Sigmoid colon (tissue), 7 donors: ENCODE measurements around the gene DAZL. TPM values are rescaled to one million over a fixed set of nuclear protein-coding genes. Genes with fewer than 3 reads are reported as not detected.
A peak's percentile ranks its signal among the peaks of the same experiment; 100 is the strongest.

Source experiments
- DNase-seq: peaks from one replicate; pipeline ENCODE4 v3.0.0-alpha.2; 2019
- H3K27ac ChIP-seq, 4 donors: fragments of 200-600 bp; sonication (generic); one replicate each; pipeline ENCODE4 v1.5.1; 2016 to 2019; ENCODE audit warnings: mild to moderate bottlenecking in 1 of 4
- H3K27me3 ChIP-seq, 3 donors: fragments of 200-600 bp; sonication (generic); one replicate each; pipeline ENCODE4 v1.5.1; 2019; ENCODE audit warnings: mild to moderate bottlenecking in 1 of 3
- H3K36me3 ChIP-seq, 4 donors: fragments of 200-600 bp; sonication (generic); one replicate each; pipeline ENCODE4 v1.5.1; 2016 to 2019
- H3K4me1 ChIP-seq, 4 donors: fragments of 200-600 bp; sonication (generic); one replicate each; pipeline ENCODE4 v1.5.1; 2017 to 2019
- H3K4me3 ChIP-seq, 4 donors: fragments of 200-600 bp; sonication (generic); one replicate each; pipeline ENCODE4 v1.5.1; 2017 to 2019; ENCODE audit warnings: mild to moderate bottlenecking in 2 of 4, moderate library complexity in 1 of 4
- H3K9me3 ChIP-seq, 4 donors: fragments of 200-600 bp in 3 of 4; sonication (generic) in 3 of 4; one replicate each; pipeline versions ENCODE4 v1.5.1 to v1.6.1; 2013 to 2019
- CTCF ChIP-seq, 4 experiments: fragments of 450-650 bp in 3 of 4; fragments of 200-600 bp in 1 of 4; IDR thresholded peaks; one replicate each; pipeline ENCODE4 v1.5.1; 2016 to 2019; ENCODE audit warnings: antibody characterized with exemption in 4 of 4, mild to moderate bottlenecking in 3 of 4, moderate library complexity in 2 of 4
- EP300 ChIP-seq, 4 donors: sonication (generic); formaldehyde crosslinking; IDR thresholded peaks; one replicate each; pipeline ENCODE4 v1.6.1; 2017; ENCODE audit warnings: antibody characterized with exemption in 4 of 4
- POLR2A ChIP-seq, 2 donors: fragments of 450-650 bp; IDR thresholded peaks; one replicate each; pipeline ENCODE4 v1.6.1; 2016; ENCODE audit warnings: antibody characterized with exemption in 2 of 2, mild to moderate bottlenecking in 2 of 2, moderate library complexity in 2 of 2
- POLR2AphosphoS5 ChIP-seq, 4 donors: sonication (generic); formaldehyde crosslinking; IDR thresholded peaks; one replicate each; pipeline ENCODE4 v1.6.1; 2017; ENCODE audit warnings: antibody characterized with exemption in 4 of 4
- WGBS, 2 donors: extraction: QIAGEN DNeasy Blood & Tissue Kit; methylation state at CpG; one replicate each; pipeline ENCODE4 v1.1.7; 2013; 5-methylcytosine and 5-hydroxymethylcytosine counted together
- intact Hi-C: fragments of 100-400 bp; cut with DNase I; formaldehyde crosslinking; loops from one replicate; pipeline ENCODE4 v1.15.1; 2023
- polyA plus RNA-seq, 3 donors: library from polyadenylated mRNA; stranded (reverse); fragments of 200-250 nt; gene quantifications; one replicate each; pipeline ENCODE4 v1.2.3, GENCODE V29; 2013
- total RNA-seq, 4 donors: library from RNA; depleted of rRNA; stranded (reverse); fragments of >200 nt; gene quantifications; one replicate each; pipeline ENCODE4 v1.1.0, GENCODE V29; 2016
- donor health status: healthy with polysubstance abuse.
- donor health status: Bipolar disorder and iron deficiency.
- donor health status: healthy.

Gene DAZL
- total and polyA plus RNA-seq, 7 donors = 0.12 to 0.66 (median 0.38) TPM; not detected in 3

- no peak for DNase-seq
- no peaks in the 10 kb centered on the region for H3K36me3 ChIP-seq
- WGBS, 2 donors = 83 to 88% methylated on average over 12 of the region's 12 CpGs
- H3K4me3 ChIP-seq = no peak overlapping the region
- no peaks in the 10 kb centered on the region for H3K27me3 ChIP-seq
- H3K9me3 ChIP-seq = no peaks in the 10 kb centered on the region
- intact Hi-C loops = no loop called here
- peak overlapping the region in 1 of 4 donors; percentile 49 for H3K27ac ChIP-seq
- TF ChIP-seq POLR2AphosphoS5 (IDR thresholded peaks at IDR 0.05) = no peak
- no peak for TF ChIP-seq EP300 (IDR thresholded peaks at IDR 0.05)
- no peak for TF ChIP-seq CTCF (IDR thresholded peaks at IDR 0.05)
- TF ChIP-seq POLR2A (IDR thresholded peaks at IDR 0.05) = no peak
- H3K4me1 ChIP-seq = peaks cover 0 to 6% (median 3%) of the 10 kb centered on the region in 4 donors
Observed at GRCh38 chr3:16546186-16547010, 58.8 kb downstream of the DAZL start.

- DNase-seq = no peak
- 69 to 85% methylated on average over 10 of the region's 10 CpGs for WGBS, 2 donors
- Histone ChIP-seq H3K4me3 (no peak overlapping the region), H3K4me1 (peaks cover 0 to 5% (median 2%) of the 10 kb centered on the region in 4 donors), H3K27me3 (no peaks in the 10 kb centered on the region), H3K36me3 (no peaks in the 10 kb centered on the region), H3K9me3 (no peaks in the 10 kb centered on the region), H3K27ac (peak overlapping the region in 1 of 4 donors; percentile 49)
- TF ChIP-seq POLR2AphosphoS5 (IDR thresholded peaks at IDR 0.05) = no peak
- no peak for TF ChIP-seq CTCF (IDR thresholded peaks at IDR 0.05)
- TF ChIP-seq POLR2A (IDR thresholded peaks at IDR 0.05) = no peak
- peak in 1 of 4 donors; percentile 51 for TF ChIP-seq EP300 (IDR thresholded peaks at IDR 0.05)
- intact Hi-C loops = no loop called here
Observed at GRCh38 chr3:16545413-16546185, 59.6 kb downstream of the DAZL start.

- H3K36me3 ChIP-seq = no peaks in the 10 kb centered on the region
- 77 to 88% methylated on average over 6 of the region's 6 CpGs for WGBS, 2 donors
- DNase-seq = no peak
- H3K27ac ChIP-seq = no peak overlapping the region
- no peak overlapping the region for H3K4me3 ChIP-seq
- no peaks in the 10 kb centered on the region for H3K9me3 ChIP-seq
- H3K27me3 ChIP-seq = no peaks in the 10 kb centered on the region
- TF ChIP-seq CTCF (IDR thresholded peaks at IDR 0.05) (no peak), POLR2AphosphoS5 (IDR thresholded peaks at IDR 0.05) (no peak), POLR2A (IDR thresholded peaks at IDR 0.05) (no peak), EP300 (IDR thresholded peaks at IDR 0.05) (no peak)
- intact Hi-C loops = no loop called here
- H3K4me1 ChIP-seq = no peaks in the 10 kb centered on the region
Observed at GRCh38 chr3:16543242-16543864, 61.9 kb downstream of the DAZL start.

- intact Hi-C loops = no loop called here
- no peaks in the 10 kb centered on the region for H3K4me1 ChIP-seq
- 71 to 86% methylated on average over 4 of the region's 4 CpGs for WGBS, 2 donors
Observed at GRCh38 chr3:16538507-16538906, 66.7 kb downstream of the DAZL start.

More at GRCh38 chr3:16538507-16538906, 66.7 kb downstream of the DAZL start:
- no peak overlapping the region for H3K27ac ChIP-seq
- H3K27me3 ChIP-seq = no peaks in the 10 kb centered on the region
- H3K36me3 ChIP-seq = no peaks in the 10 kb centered on the region
- no peak for DNase-seq
- TF ChIP-seq POLR2AphosphoS5 (IDR thresholded peaks at IDR 0.05) (no peak), POLR2A (IDR thresholded peaks at IDR 0.05) (no peak), EP300 (IDR thresholded peaks at IDR 0.05) (no peak), CTCF (IDR thresholded peaks at IDR 0.05) (no peak)
- no peaks in the 10 kb centered on the region for H3K9me3 ChIP-seq
- no peak overlapping the region for H3K4me3 ChIP-seq
